Heart left ventricle (tissue), 16 donors: Measurements from ENCODE around the gene ETV2. TPM values are rescaled to one million over a fixed set of nuclear protein-coding genes. Genes with fewer than 3 reads are reported as not detected.

Experiments
- ATAC-seq, 4 donors: fragments of 200-7000 bp; cut with Tn5 transposase; one replicate each; pipeline ENCODE4 v1.9.1; 2020 to 2022; ENCODE audit warnings: moderate library complexity in 4 of 4, mild to moderate bottlenecking in 3 of 4, moderate number of reproducible peaks in 1 of 4
- DNase-seq, 5 donors: peaks; one replicate each; pipeline ENCODE4 v3.0.0-alpha.2; 2020
- H3K27ac ChIP-seq, 12 donors: fragments of 200-600 bp; sonication (generic) in 4 of 12; one replicate each; pipeline versions ENCODE4 v1.5.0 to v1.8.0; 2016 to 2022; ENCODE audit warnings: mild to moderate bottlenecking in 2 of 12
- H3K27me3 ChIP-seq, 9 donors: fragments of 200-600 bp; sonication (generic) in 2 of 9; one replicate each; pipeline versions ENCODE4 v1.5.1 to v1.8.0; 2016 to 2022; ENCODE audit warnings: mild to moderate bottlenecking in 3 of 9
- H3K36me3 ChIP-seq, 9 donors: fragments of 200-600 bp; sonication (generic) in 2 of 9; one replicate each; pipeline versions ENCODE4 v1.5.0 to v1.8.0; 2018 to 2022; ENCODE audit warnings: mild to moderate bottlenecking in 2 of 9
- H3K4me1 ChIP-seq, 12 donors: fragments of 200-600 bp; sonication (generic) in 4 of 12; one replicate each; pipeline versions ENCODE4 v1.5.0 to v1.8.0; 2016 to 2022; ENCODE audit warnings: mild to moderate bottlenecking in 3 of 12
- H3K4me3 ChIP-seq, 12 donors: fragments of 200-600 bp; sonication (generic) in 4 of 12; one replicate each; pipeline versions ENCODE4 v1.5.0 to v1.8.0; 2017 to 2022; ENCODE audit warnings: mild to moderate bottlenecking in 9 of 12, moderate library complexity in 4 of 12
- H3K9me3 ChIP-seq, 12 donors: fragments of 200-600 bp; sonication (generic) in 4 of 12; one replicate each; pipeline versions ENCODE4 v1.5.0 to v1.8.0; 2016 to 2022; ENCODE audit warnings: mild to moderate bottlenecking in 1 of 12
- POLR2A ChIP-seq, 2 donors: fragments of 450-650 bp; IDR thresholded peaks; one replicate each; pipeline ENCODE4 v1.6.1; 2017; ENCODE audit warnings: antibody characterized with exemption in 2 of 2, mild to moderate bottlenecking in 2 of 2, moderate library complexity in 2 of 2
- WGBS, 4 donors: extraction: QIAGEN DNeasy Blood & Tissue Kit in 2 of 4; methylation state at CpG; one replicate each; pipeline versions ENCODE4 v1.1.5 to v1.1.7; 2013 to 2018; 5-methylcytosine and 5-hydroxymethylcytosine counted together
- intact Hi-C, 10 donors: fragments of 100-400 bp; cut with DNase I; formaldehyde crosslinking; loops; one replicate each; pipeline versions ENCODE4 v1.11.1 to v1.14.2; 2022
- polyA plus RNA-seq, 2 donors: library from polyadenylated mRNA; stranded (reverse); fragments of 200-250 nt; gene quantifications; one replicate each; pipeline ENCODE4 v1.2.3, GENCODE V29; 2013
- total RNA-seq, 9 donors: library from RNA; depleted of rRNA in 2 of 9; stranded (reverse); fragments of >200 nt in 2 of 9; fragmentation: NEBNext Ultra II Directional in 3 of 9; extraction: Animal tissue kit (Norgen Biotek cat#: 25700) in 3 of 9; gene quantifications; one replicate each; pipeline versions ENCODE4 v1.1.0 to v1.2.4, GENCODE V29; 2016 to 2023
- TF ChIP-seq, protein P1 (sequence below), 12 donors: fragments of 200-600 bp; sonication (generic) in 4 of 12; IDR thresholded peaks; one replicate each; pipeline versions ENCODE4 v1.5.0 to v1.8.0; 2018 to 2022; ENCODE audit warnings: antibody characterized with exemption in 12 of 12, mild to moderate bottlenecking in 5 of 12
- donor health status: ischemic (EF 13 %, LVEDD 7.1; RV severe dilation, severe dysfunction).
- donor health status: healthy with polysubstance abuse.
- donor health status: DM: no; HTN: yes; CAD: no.
- donor health status: DM: no; HTN: no; CAD: no.
- donor health status: ischemic (EF 25% LVEDD 6.9; RV normal size, moderate dysfunction).
- donor health status: ischemic (EF 25% LVEDD 5.7; RV mildly dilated, moderate dysfunction).
- donor health status: healthy.
- donor health status: DM: yes; HTN: yes; CAD: no.
- donor health status: ischemic (EF 35%, LVEDD 5.7; RV mildly dilated, moderate dysfunction).
- donor health status: nonischemic (EF 11% LVEDD 7.7; RV severe dilation, severe dysfunction).
- donor health status: DM: yes; HTN: yes; CAD: no.
- donor health status: PGD.
- donor health status: ischemic (EF 29% LVEDD 5.4; RV normal size, mild dysfunction).
- donor health status: nonischemic (EF 23%, LVEDD 6.1; RV moderate dilation, normal function).

ETV2 gene
- total and polyA plus RNA-seq, 11 donors = 0.23 to 1.6 (median 0.62) TPM; not detected in 2

DNA sequence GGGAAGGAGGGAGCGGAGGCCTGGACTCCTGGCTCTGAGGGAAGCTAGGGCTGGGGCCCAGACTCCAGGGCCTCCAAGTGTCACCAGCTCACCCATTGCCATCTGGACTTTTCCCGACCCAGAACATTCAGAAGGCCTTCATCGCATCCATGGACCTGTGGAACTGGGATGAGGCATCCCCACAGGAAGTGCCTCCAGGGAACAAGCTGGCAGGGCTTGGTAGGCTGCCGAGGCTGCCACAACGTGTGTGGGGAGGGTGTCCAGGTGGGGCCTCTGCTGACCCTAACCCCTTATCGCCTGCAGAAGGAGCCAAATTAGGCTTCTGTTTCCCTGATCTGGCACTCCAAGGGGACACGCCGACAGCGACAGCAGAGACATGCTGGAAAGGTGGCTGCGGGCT is 767 bp downstream of the ETV2 start:
- DNase-seq (no peak), ATAC-seq (no peak)
- Histone ChIP-seq H3K27me3 (no peaks in the 10 kb centered on the region), H3K27ac (no peak overlapping the region), H3K4me1 (peaks cover 0 to 38% (median 13%) of the 10 kb centered on the region in 12 donors), H3K4me3 (no peak overlapping the region), H3K9me3 (no peaks in the 10 kb centered on the region), H3K36me3 (peaks cover 0 to 12% (median 9%) of the 10 kb centered on the region in 9 donors)
- intact Hi-C loops = no loop called here
- 65 to 73% (median 67%) methylated on average over 10 of the region's 10 CpGs for WGBS, 4 donors
- no peak for TF ChIP-seq POLR2A (IDR thresholded peaks at IDR 0.05)
- TF ChIP-seq, protein P1, sequence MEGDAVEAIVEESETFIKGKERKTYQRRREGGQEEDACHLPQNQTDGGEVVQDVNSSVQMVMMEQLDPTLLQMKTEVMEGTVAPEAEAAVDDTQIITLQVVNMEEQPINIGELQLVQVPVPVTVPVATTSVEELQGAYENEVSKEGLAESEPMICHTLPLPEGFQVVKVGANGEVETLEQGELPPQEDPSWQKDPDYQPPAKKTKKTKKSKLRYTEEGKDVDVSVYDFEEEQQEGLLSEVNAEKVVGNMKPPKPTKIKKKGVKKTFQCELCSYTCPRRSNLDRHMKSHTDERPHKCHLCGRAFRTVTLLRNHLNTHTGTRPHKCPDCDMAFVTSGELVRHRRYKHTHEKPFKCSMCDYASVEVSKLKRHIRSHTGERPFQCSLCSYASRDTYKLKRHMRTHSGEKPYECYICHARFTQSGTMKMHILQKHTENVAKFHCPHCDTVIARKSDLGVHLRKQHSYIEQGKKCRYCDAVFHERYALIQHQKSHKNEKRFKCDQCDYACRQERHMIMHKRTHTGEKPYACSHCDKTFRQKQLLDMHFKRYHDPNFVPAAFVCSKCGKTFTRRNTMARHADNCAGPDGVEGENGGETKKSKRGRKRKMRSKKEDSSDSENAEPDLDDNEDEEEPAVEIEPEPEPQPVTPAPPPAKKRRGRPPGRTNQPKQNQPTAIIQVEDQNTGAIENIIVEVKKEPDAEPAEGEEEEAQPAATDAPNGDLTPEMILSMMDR (IDR thresholded peaks at IDR 0.05) = no peak

DNA sequence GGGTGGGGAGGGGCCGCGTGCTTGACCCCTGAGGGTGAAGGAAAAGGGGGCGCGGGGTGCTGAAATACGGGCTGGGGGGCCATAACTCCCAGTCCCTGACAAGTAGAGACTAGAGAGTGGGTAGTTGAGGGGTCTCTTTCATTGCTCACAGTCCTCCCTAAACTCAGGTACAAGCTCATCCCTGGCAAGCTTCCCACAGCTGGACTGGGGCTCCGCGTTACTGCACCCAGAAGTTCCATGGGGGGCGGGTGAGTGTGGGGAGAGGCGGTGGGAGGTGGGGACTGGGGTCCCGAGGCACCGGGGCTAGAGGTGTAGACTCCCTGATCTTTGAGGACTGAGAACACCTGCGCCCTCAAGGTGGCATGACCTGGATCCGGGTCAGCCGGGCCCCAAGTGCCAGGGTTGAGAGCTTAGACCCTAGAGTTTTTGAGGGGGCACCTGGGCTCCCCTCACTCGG is 1.3 kb downstream of the ETV2 start:
- Histone ChIP-seq H3K9me3 (no peaks in the 10 kb centered on the region), H3K27ac (peak overlapping the region in 9 of 12 donors; percentile 66 to 93 (median 81)), H3K27me3 (no peaks in the 10 kb centered on the region), H3K4me1 (peaks cover 0 to 43% (median 17%) of the 10 kb centered on the region in 12 donors), H3K4me3 (peak overlapping the region; percentile 34 to 71 (median 62)), H3K36me3 (peaks cover 0 to 7% (median 4%) of the 10 kb centered on the region in 9 donors)
- intact Hi-C loops = no loop called here
- no peak for DNase-seq
- TF ChIP-seq, protein P1 (IDR thresholded peaks at IDR 0.05) = no peak
- no peak for TF ChIP-seq POLR2A (IDR thresholded peaks at IDR 0.05)
- WGBS, 4 donors = 37 to 53% (median 50%) methylated on average over 7 to 15 of the region's 15 CpGs
- ATAC-seq = no peak

DNA sequence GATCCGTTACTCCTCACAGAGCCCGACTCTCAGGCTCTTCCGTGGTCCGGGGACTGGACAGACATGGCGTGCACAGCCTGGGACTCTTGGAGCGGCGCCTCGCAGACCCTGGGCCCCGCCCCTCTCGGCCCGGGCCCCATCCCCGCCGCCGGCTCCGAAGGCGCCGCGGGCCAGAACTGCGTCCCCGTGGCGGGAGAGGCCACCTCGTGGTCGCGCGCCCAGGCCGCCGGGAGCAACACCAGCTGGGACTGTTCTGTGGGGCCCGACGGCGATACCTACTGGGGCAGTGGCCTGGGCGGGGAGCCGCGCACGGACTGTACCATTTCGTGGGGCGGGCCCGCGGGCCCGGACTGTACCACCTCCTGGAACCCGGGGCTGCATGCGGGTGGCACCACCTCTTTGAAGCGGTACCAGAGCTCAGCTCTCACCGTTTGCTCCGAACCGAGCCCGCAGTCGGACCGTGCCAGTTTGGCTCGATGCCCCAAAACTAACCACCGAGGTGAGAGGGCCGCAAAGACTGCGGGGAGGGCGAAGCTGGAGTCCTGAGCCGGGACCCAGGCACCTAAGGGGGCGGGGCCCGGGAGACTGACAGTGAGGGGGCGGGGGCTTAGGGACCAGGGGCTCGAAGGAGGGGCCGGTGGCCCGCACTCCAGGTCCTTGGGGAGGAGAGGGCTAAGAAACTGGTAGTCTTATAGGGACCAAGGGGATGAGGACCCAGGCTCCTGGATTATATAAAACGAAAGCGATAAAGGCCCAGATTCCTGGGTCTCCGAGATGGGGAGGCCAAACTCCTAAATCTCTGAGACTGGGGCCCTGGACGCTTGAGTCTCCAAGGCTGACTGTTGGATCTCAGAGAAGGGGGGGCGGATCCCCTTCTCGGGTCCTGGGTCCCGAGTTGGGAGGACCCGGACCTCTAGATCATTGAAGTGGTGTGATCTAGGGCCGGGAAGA is 2.0 kb downstream of the ETV2 start:
- no peaks in the 10 kb centered on the region for H3K36me3 ChIP-seq
- no peaks in the 10 kb centered on the region for H3K27me3 ChIP-seq
- 0 to 1% (median 0%) methylated on average over 22 to 69 of the region's 69 CpGs for WGBS, 4 donors
- DNase-seq = peak; percentile 74 to 93 (median 83)
- H3K9me3 ChIP-seq = no peaks in the 10 kb centered on the region
- intact Hi-C loops = no loop called here
- TF ChIP-seq POLR2A (IDR thresholded peaks at IDR 0.05) = peak in 1 of 2 donors; percentile 71
- TF ChIP-seq, protein P1 (IDR thresholded peaks at IDR 0.05) = peak in 2 of 12 donors; percentile 10 to 13
- peaks cover 0 to 44% (median 18%) of the 10 kb centered on the region in 12 donors for H3K4me1 ChIP-seq
- peak overlapping the region in 11 of 12 donors; percentile 58 to 93 (median 79) for H3K27ac ChIP-seq
- peak; percentile 13 to 70 (median 60) for ATAC-seq
- peak overlapping the region; percentile 34 to 71 (median 62) for H3K4me3 ChIP-seq
